Measurements from ENCODE around the gene MLANA.

Gene MLANA

DNA sequence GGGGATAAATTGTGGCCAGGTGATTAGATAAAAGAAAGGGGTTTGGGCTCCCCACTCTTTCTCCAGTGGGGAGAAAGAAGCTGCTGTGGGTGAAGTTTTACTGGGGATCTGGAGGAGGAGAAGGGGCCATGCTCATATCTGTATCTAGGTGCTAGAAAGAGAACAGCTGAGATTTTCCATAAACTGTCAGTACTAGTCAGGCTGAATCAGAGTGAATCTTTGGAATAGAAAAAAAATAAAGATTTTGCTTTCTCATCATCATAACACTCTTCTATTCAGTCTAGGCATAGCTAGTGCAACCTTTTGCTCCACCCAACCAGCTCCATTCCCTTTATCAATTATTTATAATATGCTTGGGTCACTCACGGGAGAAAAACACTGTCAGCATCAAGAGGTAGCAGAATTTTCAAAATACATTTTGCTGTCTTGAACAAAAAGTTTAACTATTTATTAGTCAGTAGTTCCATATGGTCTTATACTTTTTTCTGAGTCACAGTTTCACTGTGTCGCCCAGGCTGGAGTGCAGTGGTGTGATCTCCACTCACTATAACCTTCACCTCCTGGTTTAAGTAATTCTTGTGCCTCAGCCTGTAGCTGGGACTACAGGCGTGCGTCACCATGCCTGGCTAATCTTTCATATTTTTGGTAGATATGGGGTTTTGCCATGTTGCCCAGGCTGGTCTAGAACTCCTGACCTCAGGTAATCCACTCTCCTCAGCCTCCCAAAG is 36.5 kb upstream of the MLANA start:
- peaks cover 2 to 3% of the 10 kb centered on the region in 2 experiments for H3K4me1 ChIP-seq (ENCODE audit: control insufficient read depth in 1 of 2, insufficient read depth in 2 of 2, low read length in 2 of 2)
- H3K27me3 ChIP-seq (ENCODE audit: insufficient read depth, low read length): no peaks in the 10 kb centered on the region
- no peak overlapping the region for H2BK120ac ChIP-seq (ENCODE audit: insufficient read depth, low read length, poor library complexity)
- H3K36me3 ChIP-seq (ENCODE audit: control insufficient read depth in 1 of 2, insufficient read depth in 2 of 2, low read length in 2 of 2): no peaks in the 10 kb centered on the region
- no peak overlapping the region for H3K23ac ChIP-seq (ENCODE audit: low read length)
- H3K79me1 ChIP-seq (ENCODE audit: low read length): peaks cover 4% of the 10 kb centered on the region
- H4K91ac ChIP-seq (ENCODE audit: low read depth, low read length): no peak overlapping the region
- no peak overlapping the region for H2BK5ac ChIP-seq (ENCODE audit: low read depth, low read length, poor library complexity)
- no CpG with 5 or more reads among the region's 4 CpGs for WGBS (ENCODE audit: extremely low coverage, insufficient coverage, insufficient read length)
- no peak overlapping the region for H3K9ac ChIP-seq (ENCODE audit: low read length)
- no peak overlapping the region for H3K14ac ChIP-seq (ENCODE audit: low read length)
- H3K9me3 ChIP-seq (ENCODE audit: insufficient read depth, low read depth, low read length): no peaks in the 10 kb centered on the region
- no peak overlapping the region for H3K4me2 ChIP-seq (ENCODE audit: low read length)
- H4K12ac ChIP-seq (ENCODE audit: low read depth, low read length): no peak overlapping the region
- no peak overlapping the region for H2BK12ac ChIP-seq (ENCODE audit: low read length)
- no peak overlapping the region for H2AFZ ChIP-seq (ENCODE audit: insufficient read depth, low read length, poor library complexity)
- no peak overlapping the region for H3K27ac ChIP-seq (ENCODE audit: low read depth, low read length)
- no peak overlapping the region for H3K4me3 ChIP-seq (ENCODE audit: low read depth, low read length)
- H2AK5ac ChIP-seq (ENCODE audit: low read length): no peak overlapping the region
- H3K4ac ChIP-seq (ENCODE audit: low read depth, low read length): no peak overlapping the region
- H4K8ac ChIP-seq (ENCODE audit: low read depth, low read length): no peak overlapping the region
- no peak for DNase-seq
- H3K79me2 ChIP-seq (ENCODE audit: control insufficient read depth, insufficient read depth, low read length, poor library complexity): no peaks in the 10 kb centered on the region
- no peak overlapping the region for H3K18ac ChIP-seq (ENCODE audit: low read length)

DNA sequence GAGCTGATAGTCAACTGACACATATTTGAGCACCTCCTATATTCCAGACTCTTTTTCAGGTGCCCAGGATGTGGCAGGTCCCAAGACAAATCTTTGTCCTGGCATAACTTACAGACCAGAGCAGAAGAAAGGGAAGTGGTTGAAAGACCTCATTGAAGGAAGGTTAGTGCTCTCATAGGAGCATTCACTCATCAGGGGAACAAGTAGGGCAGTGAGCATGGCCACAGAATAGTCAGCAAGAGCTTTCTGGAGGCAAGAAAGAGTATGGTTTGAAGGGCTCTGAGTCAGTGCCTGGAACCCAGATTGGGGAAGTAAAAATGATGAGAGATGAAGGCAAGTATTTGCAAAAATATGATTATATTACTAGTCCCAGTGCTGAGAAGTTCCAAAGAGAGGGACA is 32.8 kb upstream of the MLANA start:
- H3K27ac ChIP-seq (ENCODE audit: low read depth, low read length): no peak overlapping the region
- H2BK12ac ChIP-seq (ENCODE audit: low read length): no peak overlapping the region
- H2BK120ac ChIP-seq (ENCODE audit: insufficient read depth, low read length, poor library complexity): no peak overlapping the region
- H3K36me3 ChIP-seq (ENCODE audit: control insufficient read depth in 1 of 2, insufficient read depth in 2 of 2, low read length in 2 of 2): no peaks in the 10 kb centered on the region
- no peak overlapping the region for H4K8ac ChIP-seq (ENCODE audit: low read depth, low read length)
- H3K18ac ChIP-seq (ENCODE audit: low read length): no peak overlapping the region
- H3K4me1 ChIP-seq (ENCODE audit: control insufficient read depth in 1 of 2, insufficient read depth in 2 of 2, low read length in 2 of 2): peaks cover 0 to 3% of the 10 kb centered on the region in 2 experiments
- no peak overlapping the region for H3K9ac ChIP-seq (ENCODE audit: low read length)
- H4K12ac ChIP-seq (ENCODE audit: low read depth, low read length): no peak overlapping the region
- H4K91ac ChIP-seq (ENCODE audit: low read depth, low read length): no peak overlapping the region
- no peak overlapping the region for H3K4me2 ChIP-seq (ENCODE audit: low read length)
- H2AFZ ChIP-seq (ENCODE audit: insufficient read depth, low read length, poor library complexity): no peak overlapping the region
- no peak for DNase-seq
- no peak overlapping the region for H2AK5ac ChIP-seq (ENCODE audit: low read length)
- no peak overlapping the region for H3K23ac ChIP-seq (ENCODE audit: low read length)
- H3K79me2 ChIP-seq (ENCODE audit: control insufficient read depth, insufficient read depth, low read length, poor library complexity): no peaks in the 10 kb centered on the region
- H3K4me3 ChIP-seq (ENCODE audit: low read depth, low read length): no peak overlapping the region
- H3K4ac ChIP-seq (ENCODE audit: low read depth, low read length): no peak overlapping the region
- H3K9me3 ChIP-seq (ENCODE audit: insufficient read depth, low read depth, low read length): no peaks in the 10 kb centered on the region
- no peak overlapping the region for H2BK5ac ChIP-seq (ENCODE audit: low read depth, low read length, poor library complexity)
- H3K27me3 ChIP-seq (ENCODE audit: insufficient read depth, low read length): no peaks in the 10 kb centered on the region
- H3K14ac ChIP-seq (ENCODE audit: low read length): no peak overlapping the region
- no peaks in the 10 kb centered on the region for H3K79me1 ChIP-seq (ENCODE audit: low read length)

GRCh38 chr9:5858833-5859232 is 31.9 kb upstream of the MLANA start:
- H3K4me1 ChIP-seq (ENCODE audit: control insufficient read depth in 1 of 2, insufficient read depth in 2 of 2, low read length in 2 of 2): peaks cover 0 to 3% of the 10 kb centered on the region in 2 experiments
- H2BK12ac ChIP-seq (ENCODE audit: low read length): no peak overlapping the region
- no peaks in the 10 kb centered on the region for H3K9me3 ChIP-seq (ENCODE audit: insufficient read depth, low read depth, low read length)
- H3K18ac ChIP-seq (ENCODE audit: low read length): no peak overlapping the region
- H3K4me2 ChIP-seq (ENCODE audit: low read length): no peak overlapping the region
- H2AK5ac ChIP-seq (ENCODE audit: low read length): no peak overlapping the region
- H4K91ac ChIP-seq (ENCODE audit: low read depth, low read length): no peak overlapping the region
- DNase-seq: no peak
- H3K36me3 ChIP-seq (ENCODE audit: control insufficient read depth in 1 of 2, insufficient read depth in 2 of 2, low read length in 2 of 2): no peaks in the 10 kb centered on the region
- H3K79me2 ChIP-seq (ENCODE audit: control insufficient read depth, insufficient read depth, low read length, poor library complexity): no peaks in the 10 kb centered on the region
- no peak overlapping the region for H3K4me3 ChIP-seq (ENCODE audit: low read depth, low read length)
- no peaks in the 10 kb centered on the region for H3K27me3 ChIP-seq (ENCODE audit: insufficient read depth, low read length)
- no peak overlapping the region for H2BK120ac ChIP-seq (ENCODE audit: insufficient read depth, low read length, poor library complexity)
- no peak overlapping the region for H3K9ac ChIP-seq (ENCODE audit: low read length)
- no peak overlapping the region for H3K4ac ChIP-seq (ENCODE audit: low read depth, low read length)
- no peak overlapping the region for H2AFZ ChIP-seq (ENCODE audit: insufficient read depth, low read length, poor library complexity)
- H3K27ac ChIP-seq (ENCODE audit: low read depth, low read length): no peak overlapping the region
- H4K8ac ChIP-seq (ENCODE audit: low read depth, low read length): no peak overlapping the region
- no CpG with 5 or more reads among the region's 3 CpGs for WGBS (ENCODE audit: extremely low coverage, insufficient coverage, insufficient read length)
- H3K23ac ChIP-seq (ENCODE audit: low read length): no peak overlapping the region
- H2BK5ac ChIP-seq (ENCODE audit: low read depth, low read length, poor library complexity): no peak overlapping the region
- no peak overlapping the region for H3K14ac ChIP-seq (ENCODE audit: low read length)
- H4K12ac ChIP-seq (ENCODE audit: low read depth, low read length): no peak overlapping the region
- no peaks in the 10 kb centered on the region for H3K79me1 ChIP-seq (ENCODE audit: low read length)

DNA sequence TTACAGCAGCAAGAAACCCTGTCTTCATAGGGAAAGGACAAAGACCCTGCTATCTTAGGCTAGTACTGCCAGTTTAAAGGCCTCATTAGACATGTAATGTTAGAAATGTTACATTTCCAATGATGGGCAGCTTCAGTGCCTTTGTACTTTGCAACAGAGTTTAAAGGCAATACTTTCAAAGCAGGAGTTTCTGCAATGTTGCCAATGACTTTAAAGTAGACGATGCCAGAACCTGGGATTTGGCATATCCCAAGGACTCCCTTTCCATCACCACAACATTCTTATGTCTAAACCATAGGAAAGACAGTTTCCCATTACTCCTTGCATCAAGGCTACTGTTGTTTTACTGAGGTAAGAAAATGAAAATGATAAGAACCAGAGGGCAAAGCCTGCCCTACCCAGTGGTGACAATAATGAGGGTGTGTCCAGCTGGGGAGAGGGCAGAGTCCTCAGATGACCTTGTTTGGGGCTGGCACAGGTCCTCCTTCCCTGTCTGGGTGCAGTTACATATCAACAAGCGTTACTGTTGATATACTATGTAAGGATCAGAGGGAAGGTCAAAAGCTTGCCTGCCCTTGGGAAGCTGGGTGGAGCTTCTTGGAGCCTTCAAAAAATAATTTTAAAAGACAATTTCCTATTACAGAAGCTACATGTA is 27.5 kb upstream of the MLANA start:
- no peak overlapping the region for H3K27ac ChIP-seq (ENCODE audit: low read depth, low read length)
- no peak overlapping the region for H4K12ac ChIP-seq (ENCODE audit: low read depth, low read length)
- no peak overlapping the region for H2AFZ ChIP-seq (ENCODE audit: insufficient read depth, low read length, poor library complexity)
- no peaks in the 10 kb centered on the region for H3K36me3 ChIP-seq (ENCODE audit: control insufficient read depth in 1 of 2, insufficient read depth in 2 of 2, low read length in 2 of 2)
- H3K4ac ChIP-seq (ENCODE audit: low read depth, low read length): no peak overlapping the region
- H3K4me2 ChIP-seq (ENCODE audit: low read length): no peak overlapping the region
- H2BK12ac ChIP-seq (ENCODE audit: low read length): no peak overlapping the region
- H3K9me3 ChIP-seq (ENCODE audit: insufficient read depth, low read depth, low read length): no peaks in the 10 kb centered on the region
- H2AK5ac ChIP-seq (ENCODE audit: low read length): no peak overlapping the region
- no peaks in the 10 kb centered on the region for H3K27me3 ChIP-seq (ENCODE audit: insufficient read depth, low read length)
- no peaks in the 10 kb centered on the region for H3K79me2 ChIP-seq (ENCODE audit: control insufficient read depth, insufficient read depth, low read length, poor library complexity)
- H2BK120ac ChIP-seq (ENCODE audit: insufficient read depth, low read length, poor library complexity): no peak overlapping the region
- H3K18ac ChIP-seq (ENCODE audit: low read length): no peak overlapping the region
- no peak for DNase-seq
- H3K4me3 ChIP-seq (ENCODE audit: low read depth, low read length): no peak overlapping the region
- no peak overlapping the region for H3K23ac ChIP-seq (ENCODE audit: low read length)
- no peak overlapping the region for H3K9ac ChIP-seq (ENCODE audit: low read length)
- no peak overlapping the region for H4K91ac ChIP-seq (ENCODE audit: low read depth, low read length)
- H3K4me1 ChIP-seq (ENCODE audit: control insufficient read depth in 1 of 2, insufficient read depth in 2 of 2, low read length in 2 of 2): peaks cover 9 to 10% of the 10 kb centered on the region in 2 experiments
- no peak overlapping the region for H2BK5ac ChIP-seq (ENCODE audit: low read depth, low read length, poor library complexity)
- no peaks in the 10 kb centered on the region for H3K79me1 ChIP-seq (ENCODE audit: low read length)
- H3K14ac ChIP-seq (ENCODE audit: low read length): no peak overlapping the region
- no CpG with 5 or more reads among the region's 2 CpGs for WGBS (ENCODE audit: extremely low coverage, insufficient coverage, insufficient read length)
- H4K8ac ChIP-seq (ENCODE audit: low read depth, low read length): no peak overlapping the region

All from trophoblast cell (in vitro differentiated cells and primary cell).